Measurements from ENCODE around the gene SCRT2. TPM values are rescaled to one million over a fixed set of nuclear protein-coding genes. Genes with fewer than 3 reads are reported as not detected.

Gene SCRT2
- polyA plus RNA-seq, 3 donors = not detected

GRCh38 chr20:711576-711975 lies 36.0 kb upstream of the SCRT2 start:
- Histone ChIP-seq H3K4me1 (ENCODE audit: control insufficient read depth in 1 of 2, insufficient read depth in 2 of 2, low read length in 2 of 2) (no peaks in the 10 kb centered on the region), H3K9me3 (replicated peaks in 1 of 2; ENCODE audit: control insufficient read depth in 1 of 2, insufficient read depth in 1 of 2, low read length in 2 of 2) (peaks cover 12 to 24% of the 10 kb centered on the region in 2 donors), H3K4me2 (replicated peaks; ENCODE audit: extremely low read depth, low read length, poor library complexity, severe bottlenecking) (no peak overlapping the region), H3K79me2 (ENCODE audit: insufficient read depth, low read length) (no peaks in the 10 kb centered on the region), H2AFZ (ENCODE audit: insufficient read depth, low read depth, low read length, poor library complexity, severe bottlenecking) (no peak overlapping the region), H3K27me3 (ENCODE audit: control insufficient read depth in 2 of 2, insufficient read depth in 2 of 2, low read length in 2 of 2) (peaks cover 19 to 30% of the 10 kb centered on the region in 2 donors), H4K20me1 (ENCODE audit: insufficient read depth, low read length) (no peaks in the 10 kb centered on the region), H3K27ac (ENCODE audit: low read depth in 1 of 2, low read length in 2 of 2) (no peak overlapping the region), H3K36me3 (replicated peaks in 1 of 2; ENCODE audit: control insufficient read depth in 1 of 2, insufficient read depth in 2 of 2, low read length in 2 of 2) (no peaks in the 10 kb centered on the region), H3K9ac (ENCODE audit: insufficient read depth, low read length, poor library complexity, severe bottlenecking) (no peak overlapping the region), H3K4me3 (replicated peaks in 1 of 3; ENCODE audit: low read depth in 2 of 3, low read length in 3 of 3) (no peak overlapping the region)
- Mint-ChIP-seq H3K27me3 (ENCODE audit: low read depth in 3 of 3) (peaks cover 29 to 40% (median 31%) of the 10 kb centered on the region in 3 donors), H3K36me3 (peaks cover 7 to 9% of the 10 kb centered on the region in 2 donors), H3K4me1 (no peaks in the 10 kb centered on the region), H3K27ac (no peak overlapping the region), H3K4me3 (no peak overlapping the region), H3K9me3 (peaks cover 8 to 34% (median 25%) of the 10 kb centered on the region in 7 donors)
- intact Hi-C loops (cut with micrococcal nuclease) = no loop called here
- DNase-seq = no peak
- TF ChIP-seq CTCF (IDR thresholded peaks at IDR 0.05) = no peak
- WGBS (ENCODE audit: insufficient coverage) = 100% methylated on average over 1 of the region's 2 CpGs

- Mint-ChIP-seq H3K9me3 (peaks cover 8 to 34% (median 25%) of the 10 kb centered on the region in 7 donors), H3K36me3 (peaks cover 7 to 9% of the 10 kb centered on the region in 2 donors)
- 94% methylated on average over 18 of the region's 19 CpGs for WGBS (ENCODE audit: insufficient coverage)
These were observed 35.3 kb upstream of the SCRT2 start for GRCh38 chr20:710780-711450.

More at GRCh38 chr20:710780-711450, 35.3 kb upstream of the SCRT2 start:
- Mint-ChIP-seq H3K27me3 (ENCODE audit: low read depth in 3 of 3) (peaks cover 29 to 42% (median 33%) of the 10 kb centered on the region in 3 donors), H3K4me3 (peak overlapping the region in 1 of 2 donors; percentile 69), H3K4me1 (no peaks in the 10 kb centered on the region), H3K27ac (no peak overlapping the region)
- Histone ChIP-seq H3K36me3 (replicated peaks in 1 of 2; ENCODE audit: control insufficient read depth in 1 of 2, insufficient read depth in 2 of 2, low read length in 2 of 2) (no peaks in the 10 kb centered on the region), H3K4me2 (replicated peaks; ENCODE audit: extremely low read depth, low read length, poor library complexity, severe bottlenecking) (no peak overlapping the region), H3K79me2 (ENCODE audit: insufficient read depth, low read length) (no peaks in the 10 kb centered on the region), H2AFZ (ENCODE audit: insufficient read depth, low read depth, low read length, poor library complexity, severe bottlenecking) (no peak overlapping the region), H3K4me1 (ENCODE audit: control insufficient read depth in 1 of 2, insufficient read depth in 2 of 2, low read length in 2 of 2) (no peaks in the 10 kb centered on the region), H3K9me3 (replicated peaks in 1 of 2; ENCODE audit: control insufficient read depth in 1 of 2, insufficient read depth in 1 of 2, low read length in 2 of 2) (peaks cover 12 to 24% of the 10 kb centered on the region in 2 donors), H3K9ac (ENCODE audit: insufficient read depth, low read length, poor library complexity, severe bottlenecking) (no peak overlapping the region), H3K4me3 (replicated peaks in 1 of 3; ENCODE audit: low read depth in 2 of 3, low read length in 3 of 3) (no peak overlapping the region), H4K20me1 (ENCODE audit: insufficient read depth, low read length) (no peaks in the 10 kb centered on the region), H3K27me3 (ENCODE audit: control insufficient read depth in 2 of 2, insufficient read depth in 2 of 2, low read length in 2 of 2) (peaks cover 19 to 30% of the 10 kb centered on the region in 2 donors), H3K27ac (ENCODE audit: low read depth in 1 of 2, low read length in 2 of 2) (no peak overlapping the region)
- DNase-seq = no peak
- intact Hi-C loops (cut with micrococcal nuclease) = no loop called here
- TF ChIP-seq CTCF (IDR thresholded peaks at IDR 0.05) = no peak
